GM23248 (cell line): ENCODE data around the gene USP10.

ENCODE experiments used
- EZH2 ChIP-seq: fragments of 200-600 bp; sonication (generic); IDR thresholded peaks from 2 replicates; pipeline ENCODE4 v1.6.1; 2018; ENCODE audit warnings: antibody characterized with exemption, mild to moderate bottlenecking; ENCODE audit not compliant: insufficient read depth, poor library complexity, severe bottlenecking
- EZH2phosphoT487 ChIP-seq: fragments of 200-600 bp; sonication (generic); IDR thresholded peaks from 2 replicates; pipeline ENCODE4 v1.6.1; 2018; ENCODE audit warnings: antibody characterized with exemption, moderate library complexity, mild to moderate bottlenecking, low read depth; ENCODE audit not compliant: insufficient read depth

GRCh38 chr16:84746875-84747274, 47.1 kb downstream of the USP10 start:
- TF ChIP-seq EZH2phosphoT487 (no peak), EZH2 (no peak)
